Naive B cell (primary cell): ENCODE results near the gene SMARCB1. TPM values are rescaled to one million over a fixed set of nuclear protein-coding genes. Genes with fewer than 3 reads are reported as not detected.

Experiments
- ATAC-seq, 2 donors: fragments of 150-1000 bp; cut with Tn5 transposase; 2 replicates each; pipeline ENCODE4 v1.10.0; 2021; ENCODE audit warnings: low read depth in 2 of 2, mild to moderate bottlenecking in 2 of 2, moderate library complexity in 2 of 2
- DNase-seq: peaks from one replicate; pipeline ENCODE4 v3.0.0; 2022
- H3K27ac Mint-ChIP-seq, 6 donors: one replicate each; pipeline ENCODE4 v1.8.0; 2020 to 2022; ENCODE audit warnings: mild to moderate bottlenecking in 6 of 6, mixed read lengths in 6 of 6, moderate library complexity in 5 of 6, inconsistent platforms in 2 of 6
- H3K27me3 Mint-ChIP-seq, 3 donors: one replicate each; pipeline ENCODE4 v1.8.0; 2021 to 2022; ENCODE audit warnings: mixed read lengths in 3 of 3, mild to moderate bottlenecking in 1 of 3
- H3K36me3 Mint-ChIP-seq, 2 donors: one replicate each; pipeline ENCODE4 v1.8.0; 2020 to 2022; ENCODE audit warnings: mixed read lengths in 2 of 2, inconsistent platforms in 1 of 2, mild to moderate bottlenecking in 1 of 2
- H3K4me1 Mint-ChIP-seq, 3 donors: one replicate each; pipeline ENCODE4 v1.8.0; 2020 to 2022; ENCODE audit warnings: mixed read lengths in 3 of 3, inconsistent platforms in 1 of 3, mild to moderate bottlenecking in 1 of 3, moderate library complexity in 1 of 3
- H3K4me3 Mint-ChIP-seq, 8 donors: one replicate each; pipeline ENCODE4 v1.8.0; 2020 to 2022; ENCODE audit warnings: mild to moderate bottlenecking in 8 of 8, mixed read lengths in 8 of 8, moderate library complexity in 8 of 8, inconsistent platforms in 2 of 8
- H3K9me3 Mint-ChIP-seq, 7 donors: one replicate each; pipeline ENCODE4 v1.8.0; 2020 to 2022; ENCODE audit warnings: mixed read lengths in 7 of 7, mild to moderate bottlenecking in 5 of 7, inconsistent platforms in 2 of 7, moderate library complexity in 1 of 7
- polyA plus RNA-seq, 6 donors: library from polyadenylated mRNA; unstranded; fragments of 300-500 nt; fragmentation: Illumina TruSeq; gene quantifications; one replicate each; pipeline ENCODE4 v1.2.3, GENCODE V29; 2021; ENCODE audit warnings: low read depth in 6 of 6

The SMARCB1 gene
- polyA plus RNA-seq = 10 to 100 TPM; 73.0 to 90.9 (median 78.1) TPM

DNA sequence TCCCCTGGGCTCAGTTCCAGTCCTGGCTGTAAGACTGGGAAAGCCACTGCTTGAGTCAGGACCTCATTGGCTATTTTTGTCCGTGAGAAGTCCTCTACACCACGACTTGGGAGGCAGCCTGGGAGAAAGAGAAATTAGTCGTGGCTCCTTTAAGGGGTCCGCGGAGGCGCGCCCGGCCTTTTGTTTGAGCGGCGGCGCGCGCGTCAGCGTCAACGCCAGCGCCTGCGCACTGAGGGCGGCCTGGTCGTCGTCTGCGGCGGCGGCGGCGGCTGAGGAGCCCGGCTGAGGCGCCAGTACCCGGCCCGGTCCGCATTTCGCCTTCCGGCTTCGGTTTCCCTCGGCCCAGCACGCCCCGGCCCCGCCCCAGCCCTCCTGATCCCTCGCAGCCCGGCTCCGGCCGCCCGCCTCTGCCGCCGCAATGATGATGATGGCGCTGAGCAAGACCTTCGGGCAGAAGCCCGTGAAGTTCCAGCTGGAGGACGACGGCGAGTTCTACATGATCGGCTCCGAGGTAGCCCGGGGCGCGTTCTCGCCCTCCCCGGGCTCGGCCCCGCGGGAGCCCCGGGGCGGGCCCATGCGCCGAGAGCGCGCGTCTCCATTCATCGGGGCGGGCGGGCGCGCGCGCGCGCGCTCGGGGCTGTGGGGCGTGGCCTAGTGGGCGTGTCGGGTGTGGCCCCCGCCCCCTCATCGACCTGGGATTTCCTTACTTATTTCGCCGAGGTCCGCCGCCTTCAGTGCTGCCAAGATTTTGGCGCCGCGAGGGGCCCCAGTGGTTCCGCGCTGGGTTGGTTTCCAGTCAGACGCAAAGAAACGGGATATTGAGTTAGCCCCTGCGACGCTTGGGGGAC, at the start of gene SMARCB1:
SMARCB1 (plus strand) TSS at position 215 of the 848 bp plus-strand sequence; CDS start at position 419, 204 bp downstream.
- DNase-seq (peak; percentile 87), ATAC-seq (peak; percentile 75 to 78)
- peaks cover 18 to 52% (median 20%) of the 10 kb centered on the region in 3 donors for H3K4me1 Mint-ChIP-seq
- peaks cover 0 to 4% of the 10 kb centered on the region in 2 donors for H3K36me3 Mint-ChIP-seq
- H3K9me3 Mint-ChIP-seq = no peaks in the 10 kb centered on the region
- no peaks in the 10 kb centered on the region for H3K27me3 Mint-ChIP-seq
- H3K27ac Mint-ChIP-seq = peak within 1 kb of the TSS; percentile 85 to 98 (median 94)
- peak within 1 kb of the TSS; percentile 83 to 96 (median 93) for H3K4me3 Mint-ChIP-seq

DNA sequence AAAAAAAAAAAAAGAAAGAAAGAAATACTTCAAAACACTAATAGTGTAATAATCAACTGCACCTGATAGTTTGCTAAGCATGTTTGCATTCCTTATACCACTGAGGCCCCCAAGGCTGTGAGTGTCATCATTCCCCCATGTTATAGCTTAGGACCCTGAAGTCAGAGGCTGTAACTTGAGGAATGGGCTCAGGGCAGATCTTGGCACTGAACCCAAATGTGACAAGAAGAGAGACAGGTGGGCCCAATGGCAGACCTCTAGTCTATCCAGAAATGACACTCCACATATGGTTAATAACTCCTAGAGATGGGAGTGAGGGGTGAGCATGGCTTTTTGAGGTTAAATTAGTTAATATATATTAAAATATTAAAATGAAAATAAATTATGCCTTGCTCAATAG, 49.1 kb upstream of the SMARCB1 start:
- no peak overlapping the region for H3K27ac Mint-ChIP-seq
- ATAC-seq (no peak), DNase-seq (no peak)
- H3K9me3 Mint-ChIP-seq = no peaks in the 10 kb centered on the region
- H3K36me3 Mint-ChIP-seq = no peaks in the 10 kb centered on the region
- H3K4me1 Mint-ChIP-seq = peaks cover 0 to 9% (median 7%) of the 10 kb centered on the region in 3 donors
- H3K27me3 Mint-ChIP-seq = no peaks in the 10 kb centered on the region
- no peak overlapping the region for H3K4me3 Mint-ChIP-seq

DNA sequence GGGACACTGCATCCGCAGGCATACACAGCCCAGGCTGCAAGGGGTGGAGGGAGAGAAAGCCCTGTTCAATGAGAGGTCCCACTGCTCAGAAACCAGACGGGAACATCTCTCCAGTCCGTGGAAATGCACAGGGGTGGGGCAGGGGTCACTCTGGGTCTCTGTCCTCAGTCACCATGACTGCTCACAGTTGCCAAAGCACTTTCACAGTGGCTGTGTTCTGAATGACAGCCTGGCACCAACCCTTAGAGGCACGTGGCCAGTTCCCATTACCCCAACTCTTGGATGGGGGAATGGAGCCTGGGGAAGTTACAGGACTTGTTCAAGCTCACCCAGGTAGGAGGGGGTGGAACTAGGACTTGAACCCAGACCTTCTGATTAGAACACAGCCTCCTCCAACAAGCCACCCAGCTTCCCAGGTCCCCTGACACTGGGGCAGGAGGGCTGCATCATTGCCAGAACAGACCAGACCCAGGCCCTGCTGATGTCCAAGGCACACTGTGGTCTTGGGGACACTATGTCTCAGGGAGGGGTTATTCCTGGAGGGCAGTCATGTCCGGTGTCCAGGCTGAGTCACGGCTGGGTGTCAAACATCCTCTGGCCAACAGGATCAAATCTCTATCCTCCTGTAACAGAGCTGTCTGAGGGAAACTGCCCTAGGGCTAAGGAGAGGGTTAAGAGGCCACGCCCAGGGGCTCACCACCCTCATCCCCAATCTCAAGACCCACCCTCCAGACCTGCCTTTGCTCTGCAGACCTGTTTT, 44.1 kb upstream of the SMARCB1 start:
- no peak overlapping the region for H3K27ac Mint-ChIP-seq
- H3K4me1 Mint-ChIP-seq = peaks cover 11 to 15% (median 13%) of the 10 kb centered on the region in 3 donors
- H3K36me3 Mint-ChIP-seq = peaks cover 16 to 24% of the 10 kb centered on the region in 2 donors
- no peak for ATAC-seq
- no peak overlapping the region for H3K4me3 Mint-ChIP-seq
- peaks cover 0 to 4% (median 0%) of the 10 kb centered on the region in 7 donors for H3K9me3 Mint-ChIP-seq
- no peak for DNase-seq
- H3K27me3 Mint-ChIP-seq = no peaks in the 10 kb centered on the region

DNA sequence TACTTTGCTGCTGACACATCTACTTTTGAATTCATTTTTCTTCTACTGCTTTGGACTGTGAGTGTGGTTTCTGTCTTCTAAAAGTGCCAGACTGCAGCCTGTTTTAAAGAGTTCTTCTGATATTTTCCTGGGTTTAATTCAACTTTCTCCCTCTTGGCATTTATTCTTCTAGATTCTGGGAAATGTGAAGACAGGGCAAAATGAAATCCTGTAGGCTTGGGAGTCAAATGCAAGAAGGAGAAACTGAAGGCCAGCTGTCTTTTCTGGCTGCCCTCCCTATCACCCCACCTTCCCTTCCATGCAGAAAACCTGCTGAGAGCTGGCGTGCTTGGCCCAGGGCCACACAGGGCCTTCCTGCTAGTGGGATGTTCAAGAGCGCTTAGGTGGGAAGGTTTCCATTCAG, 43.5 kb upstream of the SMARCB1 start:
- no peaks in the 10 kb centered on the region for H3K27me3 Mint-ChIP-seq
- H3K36me3 Mint-ChIP-seq = peaks cover 16 to 24% of the 10 kb centered on the region in 2 donors
- no peak overlapping the region for H3K4me3 Mint-ChIP-seq
- H3K4me1 Mint-ChIP-seq = peaks cover 13 to 15% (median 13%) of the 10 kb centered on the region in 3 donors
- peaks cover 0 to 4% (median 0%) of the 10 kb centered on the region in 7 donors for H3K9me3 Mint-ChIP-seq
- ATAC-seq (no peak), DNase-seq (no peak)
- peak overlapping the region in 1 of 6 donors; percentile 56 for H3K27ac Mint-ChIP-seq

DNA sequence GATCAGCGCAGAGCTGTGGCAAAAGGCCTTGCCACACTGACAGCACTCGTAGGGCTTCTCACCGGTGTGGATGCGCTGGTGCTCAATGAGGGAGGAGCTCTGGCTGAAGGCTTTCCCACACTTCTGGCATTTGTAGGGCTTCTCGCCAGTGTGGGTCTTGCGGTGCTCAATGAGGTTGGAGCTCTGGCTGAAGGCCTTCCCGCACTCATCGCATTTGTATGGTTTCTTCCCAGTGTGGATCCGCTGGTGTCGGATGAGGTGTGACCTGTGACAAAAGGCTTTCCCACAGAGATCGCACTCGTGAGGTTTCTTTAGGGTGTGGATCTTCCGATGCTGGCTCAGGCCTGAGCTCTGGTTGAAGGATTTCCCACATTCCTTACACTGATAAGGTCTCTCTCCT, 42.8 kb upstream of the SMARCB1 start:
- ATAC-seq = no peak
- H3K27ac Mint-ChIP-seq = no peak overlapping the region

DNA sequence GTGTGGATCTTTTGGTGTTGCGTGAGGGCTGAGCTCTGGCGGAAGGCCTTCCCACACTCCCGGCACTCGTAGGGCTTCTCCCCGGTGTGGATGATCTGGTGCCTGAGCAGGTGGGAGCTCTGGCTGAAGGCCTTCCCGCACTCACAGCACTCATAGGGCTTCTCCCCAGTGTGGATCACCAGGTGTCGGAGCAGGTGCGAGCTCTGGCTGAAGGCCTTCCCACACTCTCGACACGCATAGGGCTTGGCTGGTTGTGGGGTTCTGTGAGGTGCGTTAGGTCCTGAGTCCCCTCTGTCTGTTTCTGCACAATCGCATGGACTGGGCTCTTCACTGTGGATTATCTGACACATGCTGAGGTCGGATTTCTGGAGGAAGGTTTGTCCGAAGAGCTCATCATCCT, 42.3 kb upstream of the SMARCB1 start:
- Mint-ChIP-seq H3K36me3 (peaks cover 16 to 24% of the 10 kb centered on the region in 2 donors), H3K27ac (peak overlapping the region in 2 of 6 donors; percentile 19 to 61), H3K4me3 (no peak overlapping the region), H3K27me3 (no peaks in the 10 kb centered on the region), H3K4me1 (peaks cover 13 to 16% (median 13%) of the 10 kb centered on the region in 3 donors), H3K9me3 (peaks cover 0 to 4% (median 0%) of the 10 kb centered on the region in 7 donors)
- DNase-seq = no peak
- no peak for ATAC-seq

More for the DNA sequence above, 42.8 kb upstream of the SMARCB1 start:
- Mint-ChIP-seq H3K9me3 (peaks cover 0 to 4% (median 0%) of the 10 kb centered on the region in 7 donors), H3K36me3 (peaks cover 16 to 24% of the 10 kb centered on the region in 2 donors), H3K4me1 (peaks cover 13 to 15% (median 13%) of the 10 kb centered on the region in 3 donors), H3K27me3 (no peaks in the 10 kb centered on the region), H3K4me3 (peak overlapping the region in 1 of 8 donors; percentile 43)
- no peak for DNase-seq

DNA sequence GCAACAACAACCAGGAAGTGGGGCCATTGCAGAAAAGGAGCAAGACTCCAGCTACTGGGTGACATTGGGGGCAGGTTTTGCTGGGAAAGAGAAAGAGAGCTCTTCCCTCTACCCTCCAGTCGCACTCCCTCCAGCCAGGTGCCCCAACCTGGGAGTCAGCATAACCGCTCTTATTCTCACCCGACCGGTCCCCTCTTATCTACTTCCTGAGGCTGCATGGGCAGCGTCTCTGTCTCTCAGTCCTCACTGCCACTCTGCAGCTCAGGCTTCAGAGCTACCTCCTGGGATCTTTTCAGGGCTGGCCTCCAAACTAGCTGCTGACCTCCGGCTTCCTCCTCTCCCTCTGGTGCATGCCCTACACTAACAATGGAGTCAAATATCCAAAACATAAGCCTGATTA, 41.0 kb upstream of the SMARCB1 start:
- ATAC-seq = no peak
- Mint-ChIP-seq H3K9me3 (peaks cover 0 to 4% (median 0%) of the 10 kb centered on the region in 7 donors), H3K36me3 (peaks cover 16 to 24% of the 10 kb centered on the region in 2 donors), H3K4me3 (no peak overlapping the region), H3K27me3 (no peaks in the 10 kb centered on the region), H3K27ac (peak overlapping the region in 2 of 6 donors; percentile 66 to 81), H3K4me1 (peaks cover 25 to 28% (median 26%) of the 10 kb centered on the region in 3 donors)
- no peak for DNase-seq

DNA sequence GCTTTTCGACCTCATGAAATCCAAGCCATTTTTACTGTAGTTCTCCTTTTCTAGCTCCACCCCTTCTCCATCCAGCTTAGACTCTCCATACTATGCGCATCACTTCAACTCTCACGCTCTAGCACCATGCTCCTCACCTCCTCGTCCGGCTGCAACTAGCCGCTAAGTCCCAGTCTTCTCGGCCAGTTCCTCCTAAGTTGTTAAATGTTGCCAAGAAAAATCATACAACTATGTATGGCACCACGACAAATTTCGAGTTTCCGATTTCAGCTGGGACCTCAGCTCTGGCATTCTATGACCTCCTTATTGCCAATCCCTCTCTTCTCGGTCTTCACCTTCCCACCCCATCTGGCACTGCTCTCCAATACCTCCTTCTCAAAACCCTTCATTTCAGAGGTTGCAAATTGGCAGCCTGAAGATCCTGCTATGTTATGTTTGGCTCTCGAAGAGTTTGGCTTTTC, 36.9 kb upstream of the SMARCB1 start:
- Mint-ChIP-seq H3K27ac (peak overlapping the region in 5 of 6 donors; percentile 27 to 99 (median 76)), H3K36me3 (peaks cover 4% of the 10 kb centered on the region in 2 donors), H3K27me3 (no peaks in the 10 kb centered on the region), H3K9me3 (peaks cover 0 to under 1% (median 0%) of the 10 kb centered on the region in 7 donors), H3K4me1 (peaks cover 44 to 61% (median 52%) of the 10 kb centered on the region in 3 donors), H3K4me3 (peak overlapping the region; percentile 0 to 93 (median 84))
- ATAC-seq = no peak
- no peak for DNase-seq

DNA sequence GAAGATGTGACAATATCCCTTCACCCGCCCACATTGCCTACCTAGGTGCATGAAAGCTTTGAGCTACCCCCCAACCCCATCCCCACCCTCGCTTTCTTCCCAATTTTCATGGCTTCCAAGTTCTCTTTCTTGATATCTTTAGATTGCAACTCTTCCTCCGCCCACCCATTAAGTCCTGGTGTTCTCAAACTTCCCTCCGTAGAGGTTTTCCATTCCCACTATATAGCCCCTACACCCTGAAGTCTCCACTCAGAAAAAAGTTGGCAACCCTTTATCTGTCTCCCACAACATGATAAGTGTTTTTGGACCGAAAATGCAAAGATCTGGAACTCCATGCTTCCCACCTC, 36.4 kb upstream of the SMARCB1 start:
- no peaks in the 10 kb centered on the region for H3K9me3 Mint-ChIP-seq
- H3K4me1 Mint-ChIP-seq = peaks cover 45 to 65% (median 57%) of the 10 kb centered on the region in 3 donors
- H3K27me3 Mint-ChIP-seq = no peaks in the 10 kb centered on the region
- ATAC-seq (no peak), DNase-seq (no peak)
- H3K27ac Mint-ChIP-seq = peak overlapping the region; percentile 70 to 100 (median 85)
- H3K4me3 Mint-ChIP-seq = peak overlapping the region; percentile 79 to 93 (median 88)
- no peaks in the 10 kb centered on the region for H3K36me3 Mint-ChIP-seq

DNA sequence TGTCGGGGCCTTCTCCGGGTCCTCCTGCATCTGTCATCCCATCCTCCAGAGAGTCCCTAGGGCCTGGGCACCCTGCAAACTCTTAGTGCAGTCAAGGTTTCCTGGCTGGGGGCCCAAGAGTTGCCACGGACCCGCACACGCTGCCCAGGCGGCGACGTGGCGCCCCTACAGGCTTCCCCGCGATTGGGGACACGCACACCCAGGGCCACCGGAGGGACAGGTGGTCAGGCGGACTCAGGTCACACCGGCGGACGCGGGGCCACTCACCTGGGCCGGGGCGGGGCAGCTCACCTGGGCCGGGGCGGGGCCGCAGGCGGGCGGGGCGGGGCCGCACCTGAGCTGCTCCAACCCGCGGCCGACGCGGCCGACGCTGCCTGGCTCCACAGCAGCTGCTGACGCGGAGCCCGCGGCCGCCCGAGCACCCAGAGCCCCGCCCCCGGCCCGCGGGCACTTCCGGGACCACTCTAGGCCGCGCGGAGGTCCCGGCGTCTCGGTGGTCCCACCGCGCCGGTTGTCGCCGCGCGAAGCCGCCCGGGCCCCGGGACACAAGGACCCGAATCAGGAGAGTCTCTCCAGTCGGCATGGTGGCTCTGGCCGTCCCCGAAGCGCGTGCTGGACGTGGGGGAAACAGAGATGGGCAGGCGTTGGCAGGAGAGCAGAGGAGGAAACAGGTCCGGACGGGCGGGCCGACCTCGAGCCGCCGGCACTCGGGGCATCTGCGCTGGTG, 35.9 kb upstream of the SMARCB1 start, which contains the start of gene ZNF70:
ZNF70 (minus strand) TSS at position 399 of the 727 bp plus-strand sequence. CDS start 5,972 bp downstream, outside the sequence.
- peak within 1 kb of the TSS; percentile 99 to 100 (median 100) for H3K27ac Mint-ChIP-seq

DNA sequence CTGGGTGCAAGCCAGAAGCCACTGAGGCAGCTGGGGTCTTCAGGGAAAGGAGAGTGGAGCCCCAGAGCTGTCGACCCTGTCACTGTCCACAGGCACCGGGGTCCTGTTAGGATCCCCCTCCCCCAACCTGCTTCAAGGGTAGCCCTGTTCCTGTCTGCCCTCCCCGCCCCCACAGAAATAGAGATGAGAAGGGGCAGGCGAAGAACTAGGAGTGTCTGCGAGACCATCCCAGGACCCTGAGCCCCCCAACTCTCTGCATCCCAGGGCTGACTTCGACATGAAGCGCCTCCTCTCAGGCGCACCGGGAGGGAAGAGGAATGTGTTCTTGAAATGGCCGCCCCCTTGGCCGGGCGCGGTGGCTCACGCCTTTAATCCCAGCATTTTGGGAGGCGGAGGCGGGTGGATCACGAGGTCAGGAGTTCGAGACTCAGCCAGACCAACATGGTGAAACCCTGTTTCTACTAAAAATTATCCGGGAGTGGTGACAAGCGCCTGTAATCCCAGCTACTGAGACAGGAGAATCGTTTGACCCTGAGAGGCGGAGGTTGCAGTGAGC, 35.2 kb upstream of the SMARCB1 start:
- ATAC-seq (no peak), DNase-seq (no peak)
- peak overlapping the region; percentile 99 to 100 (median 100) for H3K27ac Mint-ChIP-seq
- H3K9me3 Mint-ChIP-seq = no peaks in the 10 kb centered on the region
- H3K4me1 Mint-ChIP-seq = peaks cover 47 to 67% (median 62%) of the 10 kb centered on the region in 3 donors
- no peaks in the 10 kb centered on the region for H3K36me3 Mint-ChIP-seq
- peak overlapping the region; percentile 91 to 99 (median 97) for H3K4me3 Mint-ChIP-seq
- H3K27me3 Mint-ChIP-seq = no peaks in the 10 kb centered on the region

More for the DNA sequence above, 35.9 kb upstream of the SMARCB1 start, which contains the start of gene ZNF70:
- no peaks in the 10 kb centered on the region for H3K9me3 Mint-ChIP-seq
- no peaks in the 10 kb centered on the region for H3K27me3 Mint-ChIP-seq
- peak; percentile 56 to 62 for ATAC-seq
- peak within 1 kb of the TSS; percentile 91 to 99 (median 97) for H3K4me3 Mint-ChIP-seq
- H3K4me1 Mint-ChIP-seq = peaks cover 50 to 68% (median 60%) of the 10 kb centered on the region in 3 donors
- H3K36me3 Mint-ChIP-seq = no peaks in the 10 kb centered on the region
- DNase-seq = peak; percentile 86

DNA sequence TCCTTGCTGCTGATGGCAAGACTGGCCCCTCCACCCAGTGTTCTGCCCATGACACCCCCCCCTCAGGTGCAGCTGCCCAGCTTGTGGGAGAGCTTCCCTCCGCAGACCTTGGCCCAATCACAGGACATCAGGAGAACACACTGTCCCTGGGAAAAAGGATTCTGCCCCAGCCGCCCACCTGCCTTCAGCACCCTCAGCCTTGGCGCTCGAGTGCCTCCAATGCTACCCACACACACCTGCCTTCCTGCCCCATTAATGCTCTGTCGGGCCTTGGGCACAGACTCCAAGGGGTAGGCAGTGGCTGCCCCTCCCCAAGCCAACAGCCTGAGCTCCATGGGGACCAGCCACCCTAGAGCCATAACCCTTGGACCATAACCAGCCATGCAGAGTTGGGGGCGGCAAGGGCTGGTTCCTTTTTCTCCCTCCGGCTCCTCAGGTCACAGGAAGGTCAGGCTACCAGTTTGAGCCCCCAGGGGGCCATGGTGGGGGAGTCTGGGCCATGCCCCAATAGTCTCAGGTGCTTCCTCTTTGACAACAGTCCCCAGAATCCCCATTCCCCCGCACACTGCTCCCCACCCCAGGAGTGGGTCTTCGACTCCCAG, 34.6 kb upstream of the SMARCB1 start:
- Mint-ChIP-seq H3K4me3 (peak overlapping the region; percentile 91 to 99 (median 97)), H3K36me3 (no peaks in the 10 kb centered on the region), H3K9me3 (no peaks in the 10 kb centered on the region), H3K27me3 (no peaks in the 10 kb centered on the region), H3K27ac (peak overlapping the region; percentile 99 to 100 (median 100)), H3K4me1 (peaks cover 49 to 67% (median 66%) of the 10 kb centered on the region in 3 donors)
- DNase-seq = peak; percentile 97
- peak; percentile 73 to 74 for ATAC-seq
